ENCODE data around the gene KIF5C.

Gene KIF5C

GRCh38 chr2:148926981-148927401, 52.0 kb downstream of the KIF5C start:
- DNase-seq: no peak

GRCh38 chr2:148928395-148928794, 53.4 kb downstream of the KIF5C start:
- DNase-seq: peak; percentile 42

- no peak for DNase-seq
Measured at GRCh38 chr2:148930046-148930775, 55.2 kb downstream of the KIF5C start.

- DNase-seq: no peak
Measured at GRCh38 chr2:148932536-148932935, 57.5 kb downstream of the KIF5C start.

- DNase-seq: no peak
Measured at GRCh38 chr2:148933456-148933855, 58.4 kb downstream of the KIF5C start.

- DNase-seq: no peak
Measured at GRCh38 chr2:148935791-148936190, 60.8 kb downstream of the KIF5C start.

- no peak for DNase-seq
Measured at GRCh38 chr2:148936857-148937450, 61.9 kb downstream of the KIF5C start.

- DNase-seq: no peak
Measured at GRCh38 chr2:148939271-148939670, 64.2 kb downstream of the KIF5C start.

GRCh38 chr2:148943097-148943496, 68.1 kb downstream of the KIF5C start:
- DNase-seq: no peak

- DNase-seq: no peak
Measured at GRCh38 chr2:148944536-148944935, 69.5 kb downstream of the KIF5C start.

GRCh38 chr2:148947299-148947698, 72.3 kb downstream of the KIF5C start:
- DNase-seq: no peak

GRCh38 chr2:148948868-148949267, 73.8 kb downstream of the KIF5C start:
- DNase-seq: no peak

GRCh38 chr2:148949348-148949747, 74.3 kb downstream of the KIF5C start:
- DNase-seq: no peak

GRCh38 chr2:148952621-148953020, 77.6 kb downstream of the KIF5C start:
- DNase-seq: no peak

- no peak for DNase-seq
Measured at GRCh38 chr2:148953426-148953825, 78.4 kb downstream of the KIF5C start.

GRCh38 chr2:148954536-148954935, 79.5 kb downstream of the KIF5C start:
- no peak for DNase-seq

- DNase-seq: no peak
Measured at GRCh38 chr2:148955798-148956197, 80.8 kb downstream of the KIF5C start.

GRCh38 chr2:148957023-148957422, 82.0 kb downstream of the KIF5C start:
- no peak for DNase-seq

GRCh38 chr2:148959745-148960144, 84.7 kb downstream of the KIF5C start:
- no peak for DNase-seq

- no peak for DNase-seq
Measured at GRCh38 chr2:148960483-148960882, 85.5 kb downstream of the KIF5C start.

GRCh38 chr2:148963461-148963860, 88.4 kb downstream of the KIF5C start:
- no peak for DNase-seq

GRCh38 chr2:148965623-148966437, 90.8 kb downstream of the KIF5C start:
- peak; percentile 82 for DNase-seq

- DNase-seq: no peak
Measured at GRCh38 chr2:148966438-148966758, 91.4 kb downstream of the KIF5C start.

- DNase-seq: no peak
Measured at GRCh38 chr2:148967056-148967455, 92.0 kb downstream of the KIF5C start.
